Activated CD4-positive, alpha-beta T cell treated with anti-CD3 and anti-CD28 coated beads for 24 hours (primary cell): ENCODE measurements around the gene RMI1.
"Not testable (repeated sequence)": the region's sequence is repeated elsewhere in the genome, so short reads cannot be mapped to it uniquely, and the experiment has no call there.

Experiments
- DNase-seq, 2 donors: peaks; one replicate each; pipeline ENCODE4 v3.0.0-alpha.2; 2020; ENCODE audit warnings: low read depth in 2 of 2

Gene RMI1

DNA sequence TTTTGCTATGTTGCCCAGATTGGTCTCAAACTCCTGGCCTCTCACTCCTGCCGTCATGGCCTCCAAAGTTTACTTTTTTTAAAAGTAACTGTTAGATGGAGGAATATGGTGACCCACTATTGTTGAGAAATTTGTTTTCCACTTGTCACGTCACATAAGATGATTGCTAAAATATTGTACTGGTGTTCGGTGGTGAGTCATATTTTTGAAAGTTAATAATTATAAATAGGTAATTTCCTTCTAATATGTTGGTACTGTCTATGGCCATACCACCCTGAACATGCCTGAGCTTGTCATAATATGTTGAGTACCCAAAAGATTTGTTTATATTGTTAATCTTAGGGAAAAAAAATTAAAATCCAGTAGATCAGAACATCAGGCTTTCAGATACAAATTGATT is 22.6 kb downstream of the RMI1 start:
- DNase-seq = no peak

DNA sequence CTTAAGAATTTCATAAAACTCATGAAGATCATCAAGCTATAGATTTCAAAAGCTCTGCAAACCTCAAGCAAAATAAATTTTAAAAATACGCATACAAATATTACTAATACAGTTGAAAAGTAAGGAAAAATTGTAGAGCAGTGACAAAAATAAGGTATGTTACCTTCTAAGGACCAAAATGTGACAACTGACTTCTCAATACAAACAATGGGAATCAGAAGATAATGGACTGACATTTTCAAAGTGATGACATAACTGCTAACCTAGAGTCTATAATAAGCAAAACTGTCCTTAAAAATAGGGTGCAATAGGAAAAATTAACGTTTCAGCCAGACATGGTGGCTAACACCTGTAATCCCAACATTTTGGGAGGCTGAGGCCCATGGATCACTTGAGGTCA is 27.1 kb downstream of the RMI1 start:
- no peak for DNase-seq

DNA sequence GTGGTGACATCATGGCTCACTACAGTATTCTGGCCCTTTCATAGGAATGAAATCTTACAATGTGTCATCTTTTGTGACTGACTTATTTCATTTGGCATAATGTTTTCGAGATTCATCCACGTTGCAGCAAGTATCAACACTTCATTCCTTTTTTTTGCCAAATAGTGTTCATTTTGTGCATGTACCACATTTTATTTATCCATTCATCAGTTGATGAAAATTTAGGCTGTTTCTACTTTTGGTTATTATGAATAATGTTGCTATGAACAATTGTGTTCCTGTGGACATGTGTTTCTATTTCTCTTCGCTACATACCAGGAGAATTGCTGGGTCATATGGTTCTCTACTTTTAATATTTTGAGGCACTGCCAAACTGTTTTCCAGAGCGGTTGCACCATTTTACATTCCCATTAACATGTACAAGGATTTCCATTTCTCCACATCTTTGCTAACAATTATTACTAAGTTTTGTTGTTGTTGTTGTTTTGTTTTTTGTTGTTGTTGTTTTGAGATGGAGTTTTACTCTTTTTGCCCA is 43.5 kb downstream of the RMI1 start:
- no peak for DNase-seq

DNA sequence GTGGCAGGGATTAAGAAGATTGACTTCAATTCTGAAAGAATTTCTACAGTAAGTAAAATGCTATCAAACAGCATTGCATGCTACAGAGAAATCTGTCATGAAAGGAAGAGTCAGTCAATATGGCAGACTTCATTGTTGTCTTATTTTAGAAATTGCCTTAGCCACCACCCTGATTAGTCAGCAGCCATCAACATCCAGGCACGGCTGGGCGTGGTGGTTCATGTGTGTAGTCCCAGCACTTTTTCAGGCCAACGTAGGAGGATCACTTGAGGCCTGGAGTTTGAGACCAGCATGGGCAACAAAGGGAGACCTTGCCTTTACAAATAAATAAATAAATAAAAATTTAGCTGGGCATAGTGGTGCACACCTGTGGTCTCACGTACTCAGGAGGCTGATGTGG is 46.6 kb downstream of the RMI1 start:
- DNase-seq = no peak

DNA sequence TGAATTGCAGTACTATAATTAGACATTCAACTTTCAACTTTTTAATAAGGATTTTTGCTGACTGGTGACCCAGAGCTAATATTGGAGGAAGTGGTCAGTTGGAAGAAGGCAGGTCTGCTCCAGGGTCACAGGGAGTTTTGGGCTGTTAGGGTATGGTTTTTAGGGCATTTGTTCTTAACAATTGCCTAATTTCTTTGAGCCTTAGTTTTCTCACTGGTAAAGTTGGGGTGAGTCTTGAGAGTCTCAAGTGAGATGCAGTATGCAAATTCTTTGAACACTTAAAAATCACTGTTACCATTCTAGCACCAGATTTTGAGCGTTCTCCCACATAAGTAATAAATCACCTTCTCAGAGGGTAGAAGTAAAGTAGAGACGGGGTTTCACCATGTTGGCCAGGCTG is 50.9 kb downstream of the RMI1 start:
- no peak for DNase-seq

DNA sequence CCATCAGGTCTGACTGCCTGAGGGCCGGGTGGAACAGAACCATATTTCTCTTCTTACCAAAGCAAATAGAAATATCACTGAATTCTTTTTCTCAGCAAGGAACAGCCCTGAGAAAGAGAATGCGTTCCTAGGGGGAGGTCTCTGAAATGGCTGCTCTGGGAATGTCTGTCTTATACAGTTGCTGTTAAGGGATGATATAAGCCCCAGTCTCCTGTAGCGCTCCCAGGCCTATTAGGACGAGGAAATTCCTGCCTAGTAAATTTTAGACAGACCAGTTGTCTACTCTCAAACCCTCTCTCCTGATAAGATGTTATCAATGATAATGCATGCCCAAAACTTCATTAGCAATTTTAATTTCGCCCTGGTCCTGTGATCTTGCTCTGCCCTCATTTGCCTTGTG is 61.3 kb downstream of the RMI1 start:
- not testable (repeated sequence) for DNase-seq

DNA sequence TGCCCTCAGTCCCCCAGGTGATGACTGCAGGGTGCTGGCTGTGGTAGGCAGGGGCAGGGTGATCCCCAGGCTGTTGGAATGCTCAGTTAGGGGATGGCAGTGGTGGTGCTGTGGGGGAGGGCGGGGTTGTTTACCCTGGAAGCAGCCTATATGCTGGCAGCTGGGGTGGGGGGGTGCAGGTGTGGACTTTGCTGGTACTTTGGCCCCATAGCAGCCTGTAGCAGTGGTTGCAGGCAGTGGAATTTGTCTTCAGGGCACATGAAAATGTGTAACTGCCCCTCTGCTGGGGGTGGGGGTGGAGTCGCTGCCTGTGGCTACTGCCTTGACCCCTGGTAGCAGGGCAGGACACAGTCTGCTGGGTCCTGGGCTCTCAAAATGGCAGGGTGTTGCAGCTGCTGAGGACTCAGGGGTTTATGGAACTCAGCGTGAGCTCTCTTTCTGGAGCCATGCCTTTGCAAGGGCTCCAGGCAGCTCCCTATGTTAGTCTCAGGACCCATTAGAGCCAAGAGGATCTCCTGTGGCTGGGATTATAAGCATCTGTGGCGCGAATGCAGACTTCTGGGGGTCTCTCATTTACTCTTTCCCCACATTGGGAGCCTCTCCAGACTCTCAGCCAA is 65.0 kb downstream of the RMI1 start:
- DNase-seq = no peak
